ENCODE results near the gene SMPD3. TPM values are rescaled to one million over a fixed set of nuclear protein-coding genes. Genes with fewer than 3 reads are reported as not detected.

SMPD3 gene
- total and polyA plus RNA-seq, 2 of the 8 experiments (the other 6 are each of a cell fraction or from before 2014, with no cell fraction given), result 0.39 to 1.3 TPM

DNA sequence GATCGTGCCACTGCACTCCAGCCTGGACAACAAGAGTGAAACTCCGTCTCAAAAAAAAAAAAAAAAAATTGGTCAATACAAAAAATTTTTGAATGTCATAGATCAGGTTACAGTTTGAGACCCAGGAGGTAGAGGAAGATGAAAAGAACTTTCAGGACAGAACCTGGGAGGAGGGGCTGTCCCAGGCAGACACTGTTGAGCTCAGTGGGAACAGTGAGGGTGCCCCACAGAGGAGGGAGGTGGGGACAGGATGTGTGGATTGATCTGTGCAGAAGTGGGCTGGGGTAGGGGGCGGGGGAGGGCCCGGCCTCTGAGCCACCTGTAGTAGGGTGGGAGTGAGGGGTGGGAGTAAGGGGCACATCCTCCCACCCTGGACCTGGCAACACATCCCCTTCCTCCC, 79.1 kb downstream of the SMPD3 start (continued):
- TF ChIP-seq, protein P1, sequence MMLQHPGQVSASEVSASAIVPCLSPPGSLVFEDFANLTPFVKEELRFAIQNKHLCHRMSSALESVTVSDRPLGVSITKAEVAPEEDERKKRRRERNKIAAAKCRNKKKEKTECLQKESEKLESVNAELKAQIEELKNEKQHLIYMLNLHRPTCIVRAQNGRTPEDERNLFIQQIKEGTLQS (IDR thresholded peaks at IDR 0.05; ENCODE audit: insufficient read depth, low read depth, low read length), result no peak
- TF ChIP-seq NRF1 (IDR thresholded peaks at IDR 0.05; ENCODE audit: low read depth, low read length) (no peak), CTBP2 (IDR thresholded peaks at IDR 0.05; ENCODE audit: borderline replicate concordance, insufficient read depth, insufficient read length, low read length) (no peak), FOSL1 (IDR thresholded peaks at IDR 0.05; ENCODE audit: insufficient read depth, low read depth, low read length) (no peak), BCL11A (IDR thresholded peaks at IDR 0.05; ENCODE audit: low read depth in 2 of 2, low read length in 2 of 2) (no peak), SAP30 (IDR thresholded peaks at IDR 0.05; ENCODE audit: insufficient read depth, insufficient replicate concordance, low read length) (no peak), POLR2AphosphoS5 (IDR thresholded peaks at IDR 0.05; ENCODE audit: low read depth, low read length) (no peak), MAFK (IDR thresholded peaks at IDR 0.05; ENCODE audit: low read depth, low read length) (no peak)
